ENCODE results near the gene SHH. TPM values are rescaled to one million over a fixed set of nuclear protein-coding genes. Genes with fewer than 3 reads are reported as not detected.
"Not testable (repeated sequence)": the region's sequence is repeated elsewhere in the genome, so short reads cannot be mapped to it uniquely, and the experiment has no call there.

Gene SHH
- total and polyA plus RNA-seq, 2 experiments from 2014 or later: not detected

DNA sequence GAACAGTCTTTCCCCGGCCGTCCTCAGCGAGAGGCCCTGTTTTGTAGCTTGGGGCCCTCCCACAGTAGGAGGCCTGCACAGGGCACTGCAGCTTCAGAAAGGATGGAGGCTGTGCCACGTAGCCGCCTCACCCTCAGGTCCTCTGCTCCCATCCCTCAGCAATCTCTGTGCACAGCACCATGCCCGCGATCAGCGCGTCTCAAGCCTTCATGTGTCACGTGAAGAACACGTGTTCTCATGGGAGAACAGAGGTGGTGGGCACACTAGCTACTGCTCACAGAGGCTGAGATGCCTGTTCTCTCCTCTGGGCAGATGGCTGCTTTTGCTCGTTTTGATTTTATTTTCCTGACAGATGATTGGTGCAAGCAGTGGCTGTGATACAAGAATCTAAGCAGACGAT lies 8.5 kb upstream of the SHH start:
- H3K36me3 ChIP-seq: no peaks in the 10 kb centered on the region
- no peak overlapping the region for H3K4me3 ChIP-seq
- TF ChIP-seq, protein P1, sequence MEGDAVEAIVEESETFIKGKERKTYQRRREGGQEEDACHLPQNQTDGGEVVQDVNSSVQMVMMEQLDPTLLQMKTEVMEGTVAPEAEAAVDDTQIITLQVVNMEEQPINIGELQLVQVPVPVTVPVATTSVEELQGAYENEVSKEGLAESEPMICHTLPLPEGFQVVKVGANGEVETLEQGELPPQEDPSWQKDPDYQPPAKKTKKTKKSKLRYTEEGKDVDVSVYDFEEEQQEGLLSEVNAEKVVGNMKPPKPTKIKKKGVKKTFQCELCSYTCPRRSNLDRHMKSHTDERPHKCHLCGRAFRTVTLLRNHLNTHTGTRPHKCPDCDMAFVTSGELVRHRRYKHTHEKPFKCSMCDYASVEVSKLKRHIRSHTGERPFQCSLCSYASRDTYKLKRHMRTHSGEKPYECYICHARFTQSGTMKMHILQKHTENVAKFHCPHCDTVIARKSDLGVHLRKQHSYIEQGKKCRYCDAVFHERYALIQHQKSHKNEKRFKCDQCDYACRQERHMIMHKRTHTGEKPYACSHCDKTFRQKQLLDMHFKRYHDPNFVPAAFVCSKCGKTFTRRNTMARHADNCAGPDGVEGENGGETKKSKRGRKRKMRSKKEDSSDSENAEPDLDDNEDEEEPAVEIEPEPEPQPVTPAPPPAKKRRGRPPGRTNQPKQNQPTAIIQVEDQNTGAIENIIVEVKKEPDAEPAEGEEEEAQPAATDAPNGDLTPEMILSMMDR (IDR thresholded peaks at IDR 0.05; ENCODE audit: low read depth, low read length): no peak
- no peak overlapping the region for H3K27ac ChIP-seq
- peaks cover 13% of the 10 kb centered on the region for H3K27me3 ChIP-seq
- H3K9me3 ChIP-seq (ENCODE audit: low read depth): no peaks in the 10 kb centered on the region
- no peaks in the 10 kb centered on the region for H3K4me1 ChIP-seq (ENCODE audit: low read depth)
- DNase-seq (ENCODE audit: low read depth in 1 of 2, low spot score in 1 of 2): no peak

DNA sequence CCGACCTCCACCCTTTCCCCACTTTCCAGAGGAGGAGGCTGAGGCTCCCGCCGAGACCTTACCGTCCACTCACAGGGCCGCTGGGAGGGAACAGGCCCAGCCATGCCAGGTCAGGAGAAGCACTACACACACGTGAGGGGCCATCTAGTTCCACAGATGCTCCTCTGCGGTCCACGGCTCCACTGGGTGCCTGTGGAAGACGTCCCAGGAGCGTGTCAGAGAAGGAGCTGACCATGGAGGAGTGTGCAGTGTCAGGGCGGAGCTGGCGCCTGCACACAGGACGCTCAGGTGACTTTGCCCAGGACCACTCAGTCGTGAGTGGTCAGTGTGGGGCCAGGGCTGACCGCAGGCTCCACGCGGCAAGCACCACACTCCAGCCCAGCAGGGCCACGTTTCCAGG lies 8.0 kb upstream of the SHH start:
- no peaks in the 10 kb centered on the region for H3K4me1 ChIP-seq (ENCODE audit: low read depth)
- DNase-seq (ENCODE audit: low read depth in 1 of 2, low spot score in 1 of 2): no peak
- H3K9me3 ChIP-seq (ENCODE audit: low read depth): no peaks in the 10 kb centered on the region
- no peak overlapping the region for H3K4me3 ChIP-seq
- H3K27ac ChIP-seq: no peak overlapping the region
- peaks cover 18% of the 10 kb centered on the region for H3K27me3 ChIP-seq
- no peaks in the 10 kb centered on the region for H3K36me3 ChIP-seq
- TF ChIP-seq, protein P1 (IDR thresholded peaks at IDR 0.05; ENCODE audit: low read depth, low read length): no peak

DNA sequence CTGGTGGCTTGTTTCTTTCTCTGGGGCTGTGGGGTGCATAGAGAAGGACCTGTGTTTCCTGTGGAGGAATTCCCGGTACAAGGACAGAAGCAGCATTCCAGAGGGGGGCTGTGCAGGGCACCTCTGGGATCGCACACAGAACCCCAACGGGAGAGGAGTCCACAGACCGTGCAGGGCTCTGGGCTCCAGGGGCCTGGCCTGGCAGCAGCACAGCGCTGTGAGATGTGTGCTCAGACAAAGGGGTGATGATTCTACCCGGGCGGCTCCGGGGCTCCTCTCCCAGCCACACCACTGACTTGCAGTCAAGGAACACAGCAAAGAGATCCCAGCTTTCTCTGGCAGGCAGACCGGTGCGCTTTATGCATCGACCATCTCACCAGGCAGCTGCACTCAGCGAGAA lies 6.9 kb upstream of the SHH start:
- peaks cover 29% of the 10 kb centered on the region for H3K27me3 ChIP-seq
- no peak for DNase-seq (ENCODE audit: low read depth in 1 of 2, low spot score in 1 of 2)
- no peaks in the 10 kb centered on the region for H3K36me3 ChIP-seq
- H3K4me1 ChIP-seq (ENCODE audit: low read depth): no peaks in the 10 kb centered on the region
- no peak overlapping the region for H3K4me3 ChIP-seq
- TF ChIP-seq, protein P1 (IDR thresholded peaks at IDR 0.05; ENCODE audit: low read depth, low read length): no peak
- H3K27ac ChIP-seq: no peak overlapping the region
- no peaks in the 10 kb centered on the region for H3K9me3 ChIP-seq (ENCODE audit: low read depth)

DNA sequence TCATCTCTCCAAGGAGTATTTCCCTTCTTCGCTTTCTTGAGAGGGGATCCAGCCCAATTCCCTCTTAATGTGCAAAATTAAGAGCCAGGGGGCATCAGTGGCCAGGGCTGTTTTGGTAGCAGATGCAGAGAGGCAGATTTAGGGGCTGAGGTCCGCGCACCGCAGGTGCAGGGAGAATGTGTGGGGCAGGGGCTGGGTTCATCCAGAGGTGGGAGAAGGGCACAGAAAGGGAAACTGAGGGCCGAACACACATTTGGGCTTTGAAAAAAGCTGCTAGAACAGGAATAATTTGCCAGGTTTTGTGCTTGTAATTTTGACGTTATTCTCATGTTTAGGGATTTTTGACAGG lies 6.5 kb upstream of the SHH start:
- no peaks in the 10 kb centered on the region for H3K4me1 ChIP-seq (ENCODE audit: low read depth)
- H3K27me3 ChIP-seq: peaks cover 33% of the 10 kb centered on the region
- H3K27ac ChIP-seq: no peak overlapping the region
- H3K9me3 ChIP-seq (ENCODE audit: low read depth): no peaks in the 10 kb centered on the region
- no peaks in the 10 kb centered on the region for H3K36me3 ChIP-seq
- TF ChIP-seq, protein P1 (IDR thresholded peaks at IDR 0.05; ENCODE audit: low read depth, low read length): no peak
- DNase-seq (ENCODE audit: low read depth in 1 of 2, low spot score in 1 of 2): no peak
- no peak overlapping the region for H3K4me3 ChIP-seq

DNA sequence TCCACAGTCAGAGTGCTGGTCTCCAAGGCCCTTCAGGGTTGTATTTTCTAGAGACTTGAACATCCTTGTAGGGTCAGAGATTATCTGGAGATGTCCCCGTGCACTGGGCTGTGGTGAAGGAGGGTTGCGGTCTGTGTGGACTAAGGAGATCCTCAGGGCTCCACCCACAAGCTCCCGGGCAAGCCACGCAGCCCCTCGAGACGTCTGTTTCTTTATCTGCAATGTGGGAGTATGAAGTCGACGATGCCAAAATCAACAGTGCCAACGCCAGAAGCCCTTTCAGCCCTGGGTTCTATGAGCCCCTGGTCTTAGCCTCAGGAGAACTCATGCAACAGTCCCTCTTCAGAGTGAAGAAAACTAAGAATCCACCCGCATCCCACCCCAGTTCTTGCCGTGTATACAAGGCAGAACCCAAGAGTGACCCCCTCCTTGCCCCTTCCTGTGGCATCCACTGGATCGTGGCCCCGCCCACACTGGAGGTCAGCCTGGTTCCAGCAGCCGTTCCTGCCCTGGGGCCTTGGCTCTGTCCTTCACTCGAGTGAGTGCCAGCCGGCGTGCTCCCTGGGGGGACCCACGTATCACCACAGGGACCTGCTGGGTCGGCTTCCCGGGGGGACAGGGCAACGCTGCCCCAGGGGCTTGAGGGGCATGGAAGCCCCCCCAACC lies 6.0 kb upstream of the SHH start:
- TF ChIP-seq, protein P1 (IDR thresholded peaks at IDR 0.05; ENCODE audit: low read depth, low read length): no peak
- H3K27ac ChIP-seq: no peak overlapping the region

DNA sequence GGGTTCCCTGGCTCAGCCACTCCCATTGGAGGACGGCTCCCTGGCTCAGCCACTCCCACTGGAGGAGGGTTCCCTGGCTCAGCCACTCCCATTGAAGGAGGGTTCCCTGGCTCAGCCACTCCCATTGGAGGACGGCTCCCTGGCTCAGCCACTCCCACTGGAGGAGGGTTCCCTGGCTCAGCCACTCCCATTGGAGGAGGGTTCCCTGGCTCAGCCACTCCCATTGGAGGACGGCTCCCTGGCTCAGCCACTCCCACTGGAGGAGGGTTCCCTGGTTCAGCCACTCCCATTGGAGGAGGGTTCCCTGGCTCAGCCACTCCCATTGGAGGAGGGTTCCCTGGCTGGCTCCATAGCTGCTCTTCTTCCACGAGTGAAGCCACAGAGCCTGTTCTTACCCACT lies 5.3 kb upstream of the SHH start:
- not testable (repeated sequence) for H3K27ac ChIP-seq; DNase-seq (ENCODE audit: low read depth in 1 of 2, low spot score in 1 of 2); H3K9me3 ChIP-seq (ENCODE audit: low read depth); H3K4me3 ChIP-seq; H3K36me3 ChIP-seq; H3K4me1 ChIP-seq (ENCODE audit: low read depth)
- H3K27me3 ChIP-seq: peaks cover 46% of the 10 kb centered on the region

More for the DNA sequence above, 6.0 kb upstream of the SHH start:
- peaks cover 38% of the 10 kb centered on the region for H3K27me3 ChIP-seq
- DNase-seq (ENCODE audit: low read depth in 1 of 2, low spot score in 1 of 2): no peak
- no peaks in the 10 kb centered on the region for H3K4me1 ChIP-seq (ENCODE audit: low read depth)
- H3K9me3 ChIP-seq (ENCODE audit: low read depth): no peaks in the 10 kb centered on the region
- no peak overlapping the region for H3K4me3 ChIP-seq
- no peaks in the 10 kb centered on the region for H3K36me3 ChIP-seq
